HG03558 (cell line): ENCODE results near the gene SRRM2.

Experiments
- ATAC-seq: cut with Tn5 transposase; IDR thresholded peaks from one replicate; pipeline ENCODE4 v1.9.1; 2021; ENCODE audit warnings: moderate number of reproducible peaks; ENCODE audit not compliant: unreplicated experiment; ENCODE audit errors: extremely low read depth

SRRM2 gene

GRCh38 chr16:2786061-2786825 is 33.8 kb downstream of the SRRM2 start:
- no peak for ATAC-seq

GRCh38 chr16:2786826-2787151 is 34.4 kb downstream of the SRRM2 start:
- no peak for ATAC-seq

- no peak for ATAC-seq
These were observed 35.0 kb downstream of the SRRM2 start, which contains the start of gene PRSS33 for GRCh38 chr16:2787406-2787805. Gene PRSS33, minus strand, starts transcription at chr16:2787560. Its CDS starts 1,013 bp downstream, at chr16:2786547.

DNA sequence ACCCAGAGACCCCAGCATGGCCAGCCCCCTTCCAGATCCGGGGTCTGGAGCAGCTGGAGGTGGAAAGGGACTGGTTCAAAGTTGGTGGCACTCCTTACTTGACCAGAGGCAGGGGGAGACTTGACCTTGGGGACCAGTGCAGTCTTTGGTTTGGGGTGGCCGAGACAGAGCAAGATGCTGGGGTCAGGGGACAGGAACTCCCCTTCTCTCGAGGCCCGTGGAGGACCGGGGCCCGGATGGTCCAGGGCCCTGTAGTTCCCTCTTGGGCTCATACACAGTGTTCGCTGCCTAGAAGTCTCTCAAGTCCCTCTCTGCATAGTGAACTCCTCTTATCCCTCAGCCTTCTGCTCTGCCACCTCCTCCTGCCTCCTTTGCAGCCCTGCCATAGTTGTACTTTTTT is 35.5 kb downstream of the SRRM2 start:
- no peak for ATAC-seq

- ATAC-seq = no peak
These were observed 38.2 kb downstream of the SRRM2 start for GRCh38 chr16:2790631-2791030.

DNA sequence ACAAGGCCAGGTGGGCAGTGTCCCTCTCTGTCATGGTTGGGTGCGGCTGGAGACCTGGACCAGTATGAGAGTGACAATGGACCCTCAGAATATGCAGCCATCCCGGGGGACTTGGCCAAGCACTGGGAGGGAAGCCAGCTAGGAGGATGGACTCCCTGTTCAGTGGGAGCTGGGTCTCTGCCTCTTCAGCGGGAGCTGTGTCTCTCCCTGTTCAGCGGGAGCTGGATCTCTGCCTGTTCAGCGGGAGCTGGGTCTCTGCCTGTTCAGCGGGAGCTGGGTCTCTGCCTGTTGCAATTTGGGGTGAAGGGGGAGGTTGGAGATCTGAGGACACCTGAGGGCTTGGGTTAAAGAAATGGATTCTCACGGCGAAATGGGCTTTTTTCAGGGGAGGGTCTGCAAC is 38.7 kb downstream of the SRRM2 start:
- no peak for ATAC-seq

- no peak for ATAC-seq
These were observed 40.5 kb downstream of the SRRM2 start for GRCh38 chr16:2792940-2793339.

DNA sequence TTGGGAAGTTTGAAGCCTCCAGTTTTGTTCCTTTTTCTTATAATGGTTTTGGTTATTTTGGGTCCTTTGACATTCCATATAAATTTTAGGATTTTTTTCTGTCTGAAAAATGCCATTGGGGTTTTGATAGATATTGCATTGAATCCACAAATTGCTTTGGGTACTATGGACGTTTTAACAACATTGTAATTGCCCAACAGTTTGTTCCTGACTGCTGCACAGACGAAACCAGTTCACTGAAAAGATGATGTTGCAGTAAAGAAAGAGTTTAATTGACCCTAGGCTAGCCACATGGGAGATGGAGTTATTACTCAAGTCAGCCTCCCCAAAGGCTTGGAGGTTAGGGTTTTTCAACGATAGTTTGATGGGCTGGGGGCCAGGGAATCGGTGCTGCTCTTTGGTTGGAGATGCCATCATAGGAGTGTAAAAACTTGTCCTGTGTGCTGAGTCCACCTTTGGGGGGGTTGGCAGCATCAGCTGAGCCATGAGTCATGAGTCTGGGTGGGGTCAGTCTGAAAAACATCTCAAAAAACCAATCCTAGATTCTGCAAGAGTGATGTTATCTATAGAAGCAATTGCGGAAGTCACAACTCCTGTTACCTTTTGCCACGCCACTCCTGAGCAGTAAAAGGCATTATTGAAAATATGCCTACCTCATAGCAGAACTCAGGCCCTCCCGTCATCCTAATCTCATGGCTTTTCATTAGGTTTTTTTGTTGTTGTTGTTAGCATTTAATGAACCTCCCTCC is 43.1 kb downstream of the SRRM2 start:
- ATAC-seq = no peak

DNA sequence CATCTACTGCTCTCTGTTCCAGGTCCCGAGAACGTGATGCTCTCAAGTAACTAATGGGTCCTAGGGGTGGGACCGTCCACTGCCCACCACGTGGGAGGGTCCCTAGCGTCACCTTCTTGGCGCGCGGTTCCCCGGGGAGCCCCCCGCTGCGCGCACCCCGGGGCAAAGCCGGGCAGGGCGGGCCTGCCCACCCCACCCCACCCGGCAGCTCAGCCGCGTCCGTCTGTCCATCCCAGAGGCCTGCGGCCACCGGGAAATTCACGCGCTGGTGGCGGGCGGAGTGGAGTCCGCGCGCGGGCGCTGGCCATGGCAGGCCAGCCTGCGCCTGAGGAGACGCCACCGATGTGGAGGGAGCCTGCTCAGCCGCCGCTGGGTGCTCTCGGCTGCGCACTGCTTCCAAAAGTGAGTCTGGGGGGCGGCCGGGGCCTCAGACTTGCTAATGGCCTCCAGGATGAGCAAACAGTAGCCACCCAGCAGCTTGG is 46.3 kb downstream of the SRRM2 start:
- no peak for ATAC-seq

- ATAC-seq = no peak
These were observed 46.9 kb downstream of the SRRM2 start for GRCh38 chr16:2799205-2799858.

DNA sequence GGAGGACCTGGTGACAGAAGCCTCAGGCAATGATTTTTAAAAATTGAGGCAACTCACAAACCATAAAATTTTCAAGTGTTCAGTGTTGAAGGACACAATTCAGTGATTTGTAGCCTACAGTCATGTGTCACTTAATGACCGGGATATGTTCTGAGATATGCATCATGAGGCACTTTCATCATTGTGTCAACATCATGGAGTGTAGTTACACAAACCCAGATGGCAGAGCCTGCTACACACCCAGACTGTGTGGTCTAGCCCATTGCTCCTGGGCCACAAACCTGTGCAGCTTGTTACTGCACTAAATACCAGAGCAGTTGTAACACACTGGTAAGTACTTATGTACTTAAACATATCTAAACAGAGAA is 47.4 kb downstream of the SRRM2 start:
- no peak for ATAC-seq

GRCh38 chr16:2803545-2804195 is 51.2 kb downstream of the SRRM2 start:
- ATAC-seq = no peak

DNA sequence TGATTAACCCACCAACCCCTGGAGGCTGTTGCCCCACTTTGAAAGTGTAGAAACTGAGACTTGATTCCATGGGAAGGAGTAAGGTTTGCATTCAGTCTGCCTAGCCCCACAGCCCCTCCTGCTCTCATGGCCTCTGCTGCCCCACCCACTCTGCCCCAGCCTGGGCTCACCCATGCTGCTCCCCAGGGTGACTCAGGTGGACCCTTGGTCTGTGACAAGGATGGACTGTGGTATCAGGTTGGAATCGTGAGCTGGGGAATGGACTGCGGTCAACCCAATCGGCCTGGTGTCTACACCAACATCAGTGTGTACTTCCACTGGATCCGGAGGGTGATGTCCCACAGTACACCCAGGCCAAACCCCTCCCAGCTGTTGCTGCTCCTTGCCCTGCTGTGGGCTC is 52.3 kb downstream of the SRRM2 start:
- no peak for ATAC-seq

DNA sequence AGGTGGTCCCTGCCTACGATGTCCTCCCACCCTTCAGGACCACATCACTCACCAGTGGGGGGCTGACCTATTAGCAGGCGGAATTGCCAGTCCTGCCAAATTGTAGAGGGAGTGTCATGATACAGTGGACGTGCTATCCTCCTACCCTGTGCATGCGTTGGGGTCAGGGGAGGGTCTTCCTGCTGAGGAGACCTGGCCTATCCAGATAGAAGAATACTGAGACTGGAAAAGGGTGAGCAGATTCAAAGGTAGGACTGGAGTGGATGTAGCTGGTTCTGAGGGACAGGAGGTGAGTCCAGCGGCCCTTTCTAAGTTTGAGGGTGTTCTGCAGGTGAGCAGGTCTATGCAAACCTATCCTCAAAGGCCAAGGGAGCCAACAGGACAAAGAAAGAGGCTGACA is 53.8 kb downstream of the SRRM2 start:
- ATAC-seq = no peak

DNA sequence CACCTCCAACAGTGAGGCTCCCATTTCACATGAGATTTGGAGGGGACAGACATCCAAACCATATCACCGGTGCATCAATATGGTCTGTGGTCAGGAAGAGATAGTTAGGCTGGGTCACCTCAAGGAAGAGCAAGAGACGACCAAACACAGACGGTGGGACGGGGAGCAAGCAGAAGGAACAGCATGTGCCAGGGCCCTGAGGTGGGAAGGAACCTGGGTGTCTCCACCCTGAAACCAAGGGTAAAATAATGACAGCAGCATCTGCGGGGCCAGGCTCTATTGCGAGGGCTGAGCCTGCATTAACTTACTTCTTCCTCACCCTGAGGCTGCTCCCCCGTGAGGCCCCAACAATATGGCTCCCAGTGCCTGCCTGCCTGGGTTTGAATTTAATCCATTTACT is 55.7 kb downstream of the SRRM2 start:
- no peak for ATAC-seq

- no peak for ATAC-seq
These were observed 56.8 kb downstream of the SRRM2 start for GRCh38 chr16:2809149-2809760.

- ATAC-seq = no peak
These were observed 58.2 kb downstream of the SRRM2 start for GRCh38 chr16:2810651-2811050.

GRCh38 chr16:2811703-2812471 is 59.4 kb downstream of the SRRM2 start:
- no peak for ATAC-seq

- no peak for ATAC-seq
These were observed 61.4 kb downstream of the SRRM2 start for GRCh38 chr16:2813771-2814221.
